Activated B cell treated with CpG ODN at 0.5 μM for 24 hours (primary cell): ENCODE data around the gene MTX1. TPM values are rescaled to one million over a fixed set of nuclear protein-coding genes. Genes with fewer than 3 reads are reported as not detected.

Source experiments
- ATAC-seq: fragments of 200-7000 bp; cut with Tn5 transposase; one replicate; pipeline ENCODE4 v1.10.0; 2021; ENCODE audit warnings: low read depth, mild to moderate bottlenecking, moderate library complexity
- CTCF ChIA-PET: fragments of 350-600 bp; sonication (Branson Sonifier 250); formaldehyde crosslinking; loops from one replicate; lab custom pipeline; 2021; ENCODE audit warnings: antibody characterized with exemption; lab: Charles Lee
- POLR2A ChIA-PET: fragments of 350-600 bp; sonication (Branson Sonifier 250); formaldehyde crosslinking; loops from one replicate; lab custom pipeline; 2021; ENCODE audit warnings: antibody characterized with exemption; lab: Charles Lee
- DNase-seq: peaks from one replicate; pipeline ENCODE4 v3.0.0; 2022
- H3K27ac Mint-ChIP-seq: one replicate; pipeline ENCODE4 v1.8.0; 2020; ENCODE audit warnings: mixed read lengths
- H3K27me3 Mint-ChIP-seq: one replicate; pipeline ENCODE4 v1.8.0; 2021; ENCODE audit warnings: mixed read lengths
- H3K36me3 Mint-ChIP-seq: one replicate; pipeline ENCODE4 v1.8.0; 2021; ENCODE audit warnings: low read depth, mixed read lengths
- H3K4me1 Mint-ChIP-seq: one replicate; pipeline ENCODE4 v1.8.0; 2021; ENCODE audit warnings: mixed read lengths
- H3K4me3 Mint-ChIP-seq: one replicate; pipeline ENCODE4 v1.8.0; 2020; ENCODE audit warnings: mild to moderate bottlenecking, mixed read lengths
- H3K9me3 Mint-ChIP-seq: one replicate; pipeline ENCODE4 v1.8.0; 2020; ENCODE audit warnings: mixed read lengths
- CTCF ChIP-seq: fragments of 200-600 bp; IDR thresholded peaks from one replicate; pipeline ENCODE4 v1.8.0; 2022; ENCODE audit warnings: antibody characterized with exemption, mild to moderate bottlenecking
- intact Hi-C: fragments of 100-400 bp; cut with micrococcal nuclease; formaldehyde crosslinking; loops from one replicate; pipeline ENCODE4 v1.15.1; 2024
- total RNA-seq: library from RNA; stranded (reverse); gene quantifications from 2 replicates; pipeline ENCODE4 v1.2.3, GENCODE V29; 2022

Gene MTX1
- total RNA-seq, 1 donor from 2014 or later: 36.7 TPM

- ChIA-PET POLR2A (interaction anchor here (5.8 kb wide), 1 partner anchor 10 kb away, joined by 52 read pairs; the partner anchor contains the start of gene CLK2), CTCF (interaction anchor here (0.8 kb wide), 1 partner anchor 10 kb away, joined by 3 read pairs; the partner anchor contains the start of gene CLK2)
- no peak for TF ChIP-seq CTCF
- DNase-seq (no peak), ATAC-seq (no peak)
- Mint-ChIP-seq H3K36me3 (peaks cover 88% of the 10 kb centered on the region), H3K4me1 (peaks cover 33% of the 10 kb centered on the region), H3K27ac (peak overlapping the region; percentile 92), H3K4me3 (peak overlapping the region; percentile 98), H3K27me3 (no peaks in the 10 kb centered on the region), H3K9me3 (no peaks in the 10 kb centered on the region)
- intact Hi-C loops: loop anchor here (5.0 kb wide), 1 partner anchor 56 kb away; the partner anchor contains the start of genes MTX1 and THBS3
Measured at GRCh38 chr1:155263067-155263466, 54.6 kb downstream of the MTX1 start.

Other genes with a start within 250 kb of the MTX1 start
- 33.1 and 38.1 TPM in 2 replicates for gene PYGO2, start 246.9 kb upstream of the MTX1 start, total RNA-seq
- 59.3 and 60.9 TPM in 2 replicates for gene SHC1, start 237.9 kb upstream of the MTX1 start, total RNA-seq
- 25.3 and 26.6 TPM in 2 replicates for gene CKS1B, start 234.0 kb upstream of the MTX1 start, total RNA-seq
- 64.1 and 69.0 TPM in 2 replicates for gene FLAD1, start 225.4 kb upstream of the MTX1 start, total RNA-seq
- gene LENEP, start 215.1 kb upstream of the MTX1 start, total RNA-seq: 1.8 and 2.4 TPM in 2 replicates
- gene ZBTB7B, start 205.9 kb upstream of the MTX1 start, total RNA-seq: 56.2 and 56.6 TPM in 2 replicates
- gene DCST2, start 174.9 kb upstream of the MTX1 start, total RNA-seq: 1.0 TPM in 1 of 2 replicates, not detected in the other
- gene DCST1, start 174.9 kb upstream of the MTX1 start, total RNA-seq: not detected in 2 replicates
- 11.3 and 13.7 TPM in 2 replicates for gene ADAM15, start 157.4 kb upstream of the MTX1 start, total RNA-seq
- 7.8 and 9.5 TPM in 2 replicates for gene EFNA4, start 145.0 kb upstream of the MTX1 start, total RNA-seq
- 1.2 and 1.7 TPM in 2 replicates for gene EFNA3, start 129.9 kb upstream of the MTX1 start, total RNA-seq
- gene EFNA1, start 80.8 kb upstream of the MTX1 start, total RNA-seq: 0.29 TPM in 1 of 2 replicates, not detected in the other
- gene SLC50A1, start 72.8 kb upstream of the MTX1 start, total RNA-seq: 77.3 and 85.2 TPM in 2 replicates
- gene DPM3, start 68.2 kb upstream of the MTX1 start, total RNA-seq: 33.2 and 36.8 TPM in 2 replicates
- 128 and 132 TPM in 2 replicates for gene KRTCAP2, start 35.4 kb upstream of the MTX1 start, total RNA-seq
- 1.2 and 1.9 TPM in 2 replicates for gene TRIM46, start 34.8 kb upstream of the MTX1 start, total RNA-seq
- gene THBS3, start 798 bp upstream of the MTX1 start, total RNA-seq: 9.7 and 15.3 TPM in 2 replicates
- 13.7 and 14.8 TPM in 2 replicates for gene ENTREP3, start 46.8 kb downstream of the MTX1 start, total RNA-seq
- 71.8 and 78.6 TPM in 2 replicates for gene SCAMP3, start 53.7 kb downstream of the MTX1 start, total RNA-seq
- 109 and 112 TPM in 2 replicates for gene CLK2, start 64.8 kb downstream of the MTX1 start, total RNA-seq
- 2.7 TPM in 2 replicates for gene HCN3, start 68.8 kb downstream of the MTX1 start, total RNA-seq
- gene PKLR, start 92.7 kb downstream of the MTX1 start, total RNA-seq: 0.18 TPM in 1 of 2 replicates, not detected in the other
- 241 and 242 TPM in 2 replicates for gene FDPS, start 100.2 kb downstream of the MTX1 start, total RNA-seq
- 15.0 TPM in 2 replicates for gene RUSC1, start 112.2 kb downstream of the MTX1 start, total RNA-seq